GM23248 (cell line): Measurements from ENCODE around the gene IGF1R. TPM values are rescaled to one million over a fixed set of nuclear protein-coding genes. Genes with fewer than 3 reads are reported as not detected.

ENCODE experiments used
- DNase-seq: peaks from one replicate; pipeline ENCODE4 v3.0.0-alpha.2; 2015
- H2AFZ ChIP-seq: fragments of 200-600 bp; sonication (generic); 2 replicates; pipeline ENCODE4 v1.6.1; 2016; ENCODE audit warnings: antibody characterized with exemption
- H3F3A ChIP-seq: fragments of 200-600 bp; sonication (generic); 2 replicates; pipeline ENCODE4 v1.6.1; 2016; ENCODE audit warnings: mild to moderate bottlenecking, antibody characterized with exemption, mixed run types; ENCODE audit not compliant: insufficient read depth
- H3K27ac ChIP-seq: fragments of 200-600 bp; sonication (generic); 2 replicates; pipeline ENCODE4 v1.5.1; 2016; ENCODE audit warnings: mild to moderate bottlenecking
- H3K27me3 ChIP-seq: fragments of 200-600 bp; sonication (generic); replicated peaks from 2 replicates; pipeline ENCODE4 v1.6.1; 2016; ENCODE audit warnings: mild to moderate bottlenecking; ENCODE audit not compliant: insufficient read depth
- H3K36me3 ChIP-seq: fragments of 200-600 bp; sonication (generic); 2 replicates; pipeline ENCODE4 v1.6.1; 2016; ENCODE audit warnings: low read depth, mild to moderate bottlenecking
- H3K4me1 ChIP-seq: fragments of 200-600 bp; sonication (generic); 2 replicates; pipeline ENCODE4 v1.6.1; 2016; ENCODE audit warnings: mild to moderate bottlenecking; ENCODE audit not compliant: insufficient read depth
- H3K4me2 ChIP-seq: fragments of 200-600 bp; sonication (generic); one replicate; pipeline ENCODE4 v1.6.1; 2016; ENCODE audit warnings: mild to moderate bottlenecking; ENCODE audit not compliant: unreplicated experiment
- H3K4me3 ChIP-seq: fragments of 200-600 bp; sonication (generic); 2 replicates; pipeline ENCODE4 v1.5.1; 2016; ENCODE audit warnings: mild to moderate bottlenecking
- H3K79me2 ChIP-seq: fragments of 200-600 bp; sonication (generic); 2 replicates; pipeline ENCODE4 v1.6.1; 2016; ENCODE audit warnings: mild to moderate bottlenecking; ENCODE audit not compliant: insufficient read depth
- H3K9ac ChIP-seq: fragments of 200-600 bp; sonication (generic); 2 replicates; pipeline ENCODE4 v1.6.1; 2016; ENCODE audit warnings: mild to moderate bottlenecking
- H3K9me2 ChIP-seq: fragments of 200-600 bp; sonication (generic); 2 replicates; pipeline ENCODE4 v1.6.1; 2016; ENCODE audit warnings: mixed run types, mild to moderate bottlenecking, moderate library complexity; ENCODE audit not compliant: insufficient read depth
- H3K9me3 ChIP-seq: fragments of 200-600 bp; sonication (generic); one replicate; pipeline ENCODE4 v1.6.1; 2017; ENCODE audit warnings: low read depth
- H4K20me1 ChIP-seq: fragments of 200-600 bp; sonication (generic); 2 replicates; pipeline ENCODE4 v1.6.0; 2016; ENCODE audit not compliant: insufficient read depth
- EZH2 ChIP-seq: fragments of 200-600 bp; sonication (generic); IDR thresholded peaks from 2 replicates; pipeline ENCODE4 v1.6.1; 2018; ENCODE audit warnings: antibody characterized with exemption, mild to moderate bottlenecking; ENCODE audit not compliant: insufficient read depth, poor library complexity, severe bottlenecking
- EZH2phosphoT487 ChIP-seq: fragments of 200-600 bp; sonication (generic); IDR thresholded peaks from 2 replicates; pipeline ENCODE4 v1.6.1; 2018; ENCODE audit warnings: antibody characterized with exemption, moderate library complexity, mild to moderate bottlenecking, low read depth; ENCODE audit not compliant: insufficient read depth
- WGBS, 2 experiments: methylation state at CpG; one replicate each; pipeline ENCODE4 v1.1.6; 2015 to 2017; ENCODE audit warnings: low lambda C conversion rate in 2 of 2, low coverage in 1 of 2; ENCODE audit errors: missing lambda C conversion rate in 2 of 2; 5-methylcytosine and 5-hydroxymethylcytosine counted together
- in situ Hi-C: fragments of 300-500 bp; cut with MboI; formaldehyde crosslinking; loops from 2 replicates; pipeline ENCODE4 v1.15.0; 2020
- polyA plus RNA-seq: library from polyadenylated mRNA; unstranded; fragments of >200 nt; fragmentation: Nextera tagmentation; extraction: Ambion mirVana; gene quantifications from 2 replicates; pipeline ENCODE4 v1.2.1, GENCODE V29; 2016
- total RNA-seq: library from RNA; depleted of rRNA; stranded (reverse); fragments of >200 nt; shearing (Covaris generic); gene quantifications from 2 replicates; pipeline ENCODE4 v1.2.3, GENCODE V29; 2014

Gene IGF1R
- total and polyA plus RNA-seq, 2 experiments from 2014 or later: 22.0 to 48.6 TPM

- TF ChIP-seq EZH2phosphoT487 (no peak), EZH2 (no peak)
- Histone ChIP-seq H3K27ac (peak overlapping the region; percentile 97), H3K79me2 (peaks cover 95% of the 10 kb centered on the region), H3K4me1 (peaks cover 60% of the 10 kb centered on the region), H3K27me3 (no peaks in the 10 kb centered on the region), H2AFZ (no peak overlapping the region), H3K9me3 (no peaks in the 10 kb centered on the region), H3F3A (peaks cover 53% of the 10 kb centered on the region), H3K9me2 (no peaks in the 10 kb centered on the region), H3K9ac (peak overlapping the region; percentile 82), H4K20me1 (no peaks in the 10 kb centered on the region), H3K4me3 (no peak overlapping the region), H3K36me3 (no peaks in the 10 kb centered on the region), H3K4me2 (peak overlapping the region; percentile 76)
- in situ Hi-C loops: no loop called here
- DNase-seq: peak; percentile 29
- WGBS, 2 experiments: 43 to 47% methylated on average over 3 of the region's 3 CpGs
These were observed 81.2 kb downstream of the IGF1R start for GRCh38 chr15:98729446-98730042.

GRCh38 chr15:98730860-98731711 lies 82.7 kb downstream of the IGF1R start:
- Histone ChIP-seq H3K9me3 (no peaks in the 10 kb centered on the region), H3K79me2 (peaks cover 95% of the 10 kb centered on the region), H3K9me2 (no peaks in the 10 kb centered on the region), H3K27me3 (no peaks in the 10 kb centered on the region), H3K4me3 (no peak overlapping the region), H3K4me2 (peak overlapping the region; percentile 11), H4K20me1 (0 out of 2 replicates have a peak, but pooled peaks cover 6% of the 10 kb centered on the region), H3K36me3 (no peaks in the 10 kb centered on the region), H3K4me1 (peaks cover 73% of the 10 kb centered on the region), H3F3A (peaks cover 60% of the 10 kb centered on the region), H3K27ac (peak overlapping the region; percentile 97), H2AFZ (no peak overlapping the region), H3K9ac (no peak overlapping the region)
- in situ Hi-C loops: no loop called here
- DNase-seq: no peak
- whole genome bisulfite sequencing, 2 experiments: 63 to 66% methylated on average over 13 of the region's 13 CpGs
- TF ChIP-seq EZH2phosphoT487: no peak
- TF ChIP-seq EZH2: no peak

- WGBS, 2 experiments: 97 to 99% methylated on average over 9 of the region's 9 CpGs
- no peak for TF ChIP-seq EZH2
- no peak for TF ChIP-seq EZH2phosphoT487
- Histone ChIP-seq H2AFZ (no peak overlapping the region), H4K20me1 (0 out of 2 replicates have a peak, but pooled peaks cover 9% of the 10 kb centered on the region), H3K4me2 (no peak overlapping the region), H3K36me3 (no peaks in the 10 kb centered on the region), H3K79me2 (peaks cover 95% of the 10 kb centered on the region), H3K9me3 (no peaks in the 10 kb centered on the region), H3K4me3 (no peak overlapping the region), H3F3A (peaks cover 55% of the 10 kb centered on the region), H3K4me1 (peaks cover 67% of the 10 kb centered on the region), H3K27ac (no peak overlapping the region), H3K27me3 (no peaks in the 10 kb centered on the region), H3K9ac (no peak overlapping the region), H3K9me2 (no peaks in the 10 kb centered on the region)
- DNase-seq: no peak
- in situ Hi-C loops: no loop called here
These were observed 83.5 kb downstream of the IGF1R start for GRCh38 chr15:98731712-98732450.

GRCh38 chr15:98733098-98733497 lies 84.8 kb downstream of the IGF1R start:
- TF ChIP-seq EZH2phosphoT487 (no peak), EZH2 (no peak)
- Histone ChIP-seq H3K9ac (no peak overlapping the region), H3F3A (peaks cover 45% of the 10 kb centered on the region), H3K4me2 (no peak overlapping the region), H3K9me2 (no peaks in the 10 kb centered on the region), H3K79me2 (peaks cover 100% of the 10 kb centered on the region), H3K4me3 (no peak overlapping the region), H3K27ac (no peak overlapping the region), H2AFZ (no peak overlapping the region), H3K27me3 (no peaks in the 10 kb centered on the region), H4K20me1 (peaks cover 14% of the 10 kb centered on the region; the same call in 1 of the 2 replicates), H3K4me1 (peaks cover 58% of the 10 kb centered on the region), H3K36me3 (no peaks in the 10 kb centered on the region), H3K9me3 (no peaks in the 10 kb centered on the region)
- no peak for DNase-seq
- in situ Hi-C loops: no loop called here
- 96% methylated on average over 5 of the region's 5 CpGs for WGBS, 2 experiments
